ENCODE measurements around the gene DNPEP. TPM values are rescaled to one million over a fixed set of nuclear protein-coding genes. Genes with fewer than 3 reads are reported as not detected.

The DNPEP gene
- total and polyA plus RNA-seq, 2 of the 8 experiments (the other 6 are each of a cell fraction or from before 2014, with no cell fraction given) = 59.8 to 109 TPM

GRCh38 chr2:219356834-219357233 is 30.9 kb downstream of the DNPEP start (continued):
- TF ChIP-seq YY1 (IDR thresholded peaks at IDR 0.05; ENCODE audit: low read depth, low read length) (no peak), RFX5 (IDR thresholded peaks at IDR 0.05; ENCODE audit: borderline replicate concordance, low read depth, low read length) (no peak), KDM5A (IDR thresholded peaks at IDR 0.05; ENCODE audit: low read length) (no peak), TAF7 (optimal IDR thresholded peaks at IDR 0.05; ENCODE audit: borderline replicate concordance, low read depth, low read length) (no peak)

Data from H1 (cell line).